HG03159 (cell line): Measurements from ENCODE around the gene NDOR1.
"Not testable (repeated sequence)": the region's sequence is repeated elsewhere in the genome, so short reads cannot be mapped to it uniquely, and the experiment has no call there.

Source experiments
- ATAC-seq: cut with Tn5 transposase; IDR thresholded peaks from one replicate; pipeline ENCODE4 v1.9.1; 2021; ENCODE audit warnings: mild to moderate bottlenecking, moderate library complexity; ENCODE audit not compliant: unreplicated experiment

Gene NDOR1

GRCh38 chr9:137242269-137243203 lies 37.0 kb downstream of the NDOR1 start:
- no peak for ATAC-seq

GRCh38 chr9:137243266-137243625 lies 37.7 kb downstream of the NDOR1 start:
- ATAC-seq, result not testable (repeated sequence)

- ATAC-seq, result no peak
These were observed 38.4 kb downstream of the NDOR1 start for GRCh38 chr9:137243626-137244485.

DNA sequence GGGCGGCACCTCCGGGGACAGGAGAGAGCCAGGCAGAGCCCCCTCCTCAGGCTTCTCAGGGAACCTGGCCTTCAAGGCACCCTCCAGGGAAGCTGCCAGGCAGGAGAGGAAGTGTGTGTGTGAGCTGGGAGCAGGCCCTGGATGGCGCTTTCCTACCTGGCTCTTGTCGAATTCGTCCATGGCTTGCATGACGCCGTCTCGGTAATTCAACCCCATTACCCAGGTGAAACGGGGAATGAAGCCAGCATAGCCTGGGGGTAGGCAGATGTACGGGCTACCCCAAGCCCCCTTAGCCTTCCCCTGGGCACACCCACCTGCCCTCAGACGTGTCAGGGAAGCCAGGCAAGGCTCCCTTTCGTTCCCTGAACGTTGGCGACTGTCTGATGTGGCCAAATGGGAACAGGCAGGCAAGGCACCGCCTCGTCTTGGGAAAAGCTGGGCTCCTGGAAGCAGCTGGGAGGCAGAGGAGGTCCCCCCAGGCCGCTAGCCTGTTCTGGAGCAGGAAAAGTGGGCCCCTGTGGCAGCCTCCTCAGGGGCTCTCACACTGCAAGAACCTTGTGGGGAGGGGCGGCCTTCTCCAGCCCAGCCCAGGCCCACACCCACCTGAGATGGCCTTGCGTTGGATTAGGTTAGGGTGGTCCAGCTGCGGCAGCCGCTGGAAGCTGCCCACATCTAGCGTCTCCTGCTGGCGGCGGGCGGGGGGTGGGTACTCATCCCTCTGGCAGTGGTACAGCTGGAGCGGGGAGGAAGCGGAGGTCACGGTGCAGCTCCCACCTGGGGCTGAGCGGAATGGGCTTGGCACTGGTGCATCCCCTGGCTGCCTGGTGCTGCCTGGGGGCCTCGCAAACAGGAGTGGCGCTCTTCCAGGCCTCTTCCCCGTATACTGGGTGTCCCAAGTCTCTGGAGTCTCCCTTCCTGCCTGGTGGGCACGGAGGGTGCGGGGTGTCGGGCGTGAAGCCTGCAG lies 39.3 kb downstream of the NDOR1 start:
- ATAC-seq, result no peak

DNA sequence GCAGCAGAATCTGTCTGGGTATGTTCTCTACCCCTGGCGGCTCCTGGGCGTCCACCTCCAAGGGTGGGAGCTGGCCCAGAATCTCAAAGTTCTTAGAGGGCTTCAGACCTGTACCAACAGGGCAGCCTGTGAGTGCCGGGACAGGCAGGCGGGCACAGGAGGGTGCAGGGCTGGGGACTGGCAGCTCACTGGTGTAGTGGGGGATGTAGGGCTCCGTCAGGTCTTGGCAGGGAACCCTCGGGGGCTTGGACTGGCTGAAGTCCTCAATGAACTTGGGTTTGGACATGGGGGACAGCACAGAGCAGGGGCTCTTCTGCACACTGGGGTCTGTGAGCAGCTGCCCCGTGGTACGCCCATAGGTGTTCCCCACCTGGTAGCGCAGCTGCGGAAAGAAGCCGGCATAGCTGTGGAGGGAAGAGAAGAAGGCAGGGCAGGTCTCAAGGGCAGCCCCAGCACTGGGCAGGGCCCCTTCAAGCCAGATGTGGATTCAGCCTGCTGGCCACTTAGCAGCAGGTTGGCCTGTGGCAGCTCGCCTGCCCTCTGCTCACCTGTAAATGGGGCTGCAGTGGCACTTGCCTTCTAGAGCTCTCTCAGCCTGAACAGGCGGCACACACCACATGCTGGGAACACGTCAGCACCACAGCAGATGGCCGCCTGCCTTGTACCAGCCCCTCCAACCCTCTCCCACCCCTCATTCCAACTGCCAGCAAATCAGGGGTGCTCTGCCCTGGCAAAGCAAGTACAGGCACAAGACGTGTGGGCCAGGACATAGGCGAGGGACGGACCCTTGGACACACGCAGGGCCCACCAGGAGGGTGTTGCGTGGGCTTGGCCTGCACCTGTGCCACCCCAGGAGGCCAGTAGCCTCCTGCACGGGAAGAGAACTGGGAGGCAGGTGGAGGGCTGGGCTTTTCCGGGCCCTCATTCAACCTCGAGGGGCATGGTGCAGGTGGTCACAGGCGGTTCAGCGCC lies 40.2 kb downstream of the NDOR1 start:
- no peak for ATAC-seq

DNA sequence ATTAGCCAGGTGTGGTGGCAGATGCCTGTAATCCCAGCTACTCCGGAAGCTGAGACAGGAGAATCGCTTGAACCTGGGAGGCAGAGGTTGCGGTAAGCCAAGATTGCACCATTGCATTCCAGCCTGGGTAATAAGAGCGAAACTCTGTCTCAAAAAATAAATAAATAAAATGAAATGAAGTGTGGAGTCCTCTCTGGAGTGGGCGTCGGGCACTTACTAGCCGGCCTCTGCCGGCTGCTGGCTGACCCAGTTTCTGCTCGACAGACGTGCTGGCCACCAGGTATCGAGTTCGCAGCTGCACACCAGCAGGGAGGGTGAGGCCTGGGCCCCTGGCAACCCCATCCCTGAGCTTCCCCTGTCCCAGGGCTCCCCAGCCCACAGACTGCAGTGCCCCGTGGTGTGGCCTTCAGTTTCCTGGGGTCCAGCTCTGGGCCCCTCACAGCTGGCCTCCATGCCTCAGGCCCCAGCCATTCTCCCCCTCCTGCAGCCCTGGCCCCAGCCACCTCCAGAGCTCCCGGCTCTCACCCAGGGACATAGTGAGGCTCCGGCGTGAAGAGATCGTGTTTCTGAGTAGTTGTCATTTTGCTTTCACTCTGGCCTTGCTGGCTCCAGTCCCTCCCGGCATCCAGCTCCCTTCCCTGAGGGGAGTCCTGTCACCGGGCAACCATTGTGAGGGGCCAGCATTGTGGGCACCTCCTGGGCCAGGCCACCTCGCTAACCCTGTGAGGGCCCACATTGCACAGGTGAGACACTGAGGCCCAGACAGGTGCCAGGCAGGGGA lies 41.8 kb downstream of the NDOR1 start:
- no peak for ATAC-seq

GRCh38 chr9:137247916-137248175 lies 42.3 kb downstream of the NDOR1 start:
- no peak for ATAC-seq

DNA sequence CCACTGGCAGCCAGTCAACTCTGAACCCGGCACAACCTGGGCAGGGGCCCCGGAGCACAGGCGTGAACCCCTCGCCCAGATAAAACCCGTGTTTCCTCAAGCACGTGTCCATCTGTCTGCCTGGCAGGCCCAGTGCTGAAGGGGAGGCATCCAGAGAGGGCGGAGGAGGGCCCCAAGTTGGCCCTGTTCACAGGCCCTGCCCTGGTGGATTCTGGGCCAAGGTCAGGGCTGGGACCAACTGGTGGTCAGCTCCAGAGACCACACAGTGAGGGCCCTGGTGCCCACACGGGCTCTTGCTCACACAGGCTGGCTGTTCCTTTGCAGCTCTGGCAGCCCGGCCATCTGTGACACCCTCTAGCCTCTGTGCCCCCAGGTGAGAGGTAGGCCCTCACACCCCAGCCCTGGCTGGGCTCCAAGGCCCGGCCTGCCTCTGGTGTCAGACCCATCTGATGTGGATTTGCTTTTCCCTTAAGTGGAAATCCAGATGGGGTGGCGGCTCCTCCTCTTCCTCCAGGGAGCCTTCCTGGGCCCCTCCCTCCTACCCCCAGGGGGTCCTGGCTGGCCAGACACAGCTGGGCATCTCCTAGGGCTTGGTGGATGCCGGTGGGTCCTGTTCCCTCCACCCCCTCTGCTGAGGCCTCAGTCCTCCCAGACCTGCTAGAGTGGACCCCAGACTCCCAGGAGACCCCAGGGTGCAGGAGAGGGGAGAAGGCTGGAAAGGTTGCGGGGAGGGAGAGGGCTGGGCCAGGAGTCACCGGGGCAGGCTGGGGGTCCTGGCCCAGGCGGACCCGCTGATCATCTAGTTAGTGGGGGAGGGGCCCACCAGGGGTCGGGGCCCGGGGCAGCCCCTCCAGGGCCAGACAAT lies 45.1 kb downstream of the NDOR1 start:
- ATAC-seq, result no peak

DNA sequence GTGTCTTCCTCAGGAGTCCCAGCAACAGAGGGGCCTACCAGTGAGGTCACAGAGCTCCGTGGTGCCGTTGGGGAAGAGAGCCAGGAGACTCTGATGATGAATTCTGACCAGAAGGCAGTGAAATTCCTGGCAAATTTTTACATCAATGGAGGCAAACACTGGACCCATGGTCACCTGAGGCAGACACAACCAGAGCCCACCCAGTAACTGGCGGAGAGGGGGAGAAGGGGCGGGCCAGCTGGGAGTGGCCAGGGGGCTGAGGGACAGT lies 45.6 kb downstream of the NDOR1 start, which contains the start of gene STPG3:
TSS of gene STPG3 (plus strand) at position 93 of the 268 bp plus-strand sequence. CDS start at position 94, 1 bp downstream.
- no peak for ATAC-seq

GRCh38 chr9:137251490-137252268 lies 46.2 kb downstream of the NDOR1 start:
- no peak for ATAC-seq

DNA sequence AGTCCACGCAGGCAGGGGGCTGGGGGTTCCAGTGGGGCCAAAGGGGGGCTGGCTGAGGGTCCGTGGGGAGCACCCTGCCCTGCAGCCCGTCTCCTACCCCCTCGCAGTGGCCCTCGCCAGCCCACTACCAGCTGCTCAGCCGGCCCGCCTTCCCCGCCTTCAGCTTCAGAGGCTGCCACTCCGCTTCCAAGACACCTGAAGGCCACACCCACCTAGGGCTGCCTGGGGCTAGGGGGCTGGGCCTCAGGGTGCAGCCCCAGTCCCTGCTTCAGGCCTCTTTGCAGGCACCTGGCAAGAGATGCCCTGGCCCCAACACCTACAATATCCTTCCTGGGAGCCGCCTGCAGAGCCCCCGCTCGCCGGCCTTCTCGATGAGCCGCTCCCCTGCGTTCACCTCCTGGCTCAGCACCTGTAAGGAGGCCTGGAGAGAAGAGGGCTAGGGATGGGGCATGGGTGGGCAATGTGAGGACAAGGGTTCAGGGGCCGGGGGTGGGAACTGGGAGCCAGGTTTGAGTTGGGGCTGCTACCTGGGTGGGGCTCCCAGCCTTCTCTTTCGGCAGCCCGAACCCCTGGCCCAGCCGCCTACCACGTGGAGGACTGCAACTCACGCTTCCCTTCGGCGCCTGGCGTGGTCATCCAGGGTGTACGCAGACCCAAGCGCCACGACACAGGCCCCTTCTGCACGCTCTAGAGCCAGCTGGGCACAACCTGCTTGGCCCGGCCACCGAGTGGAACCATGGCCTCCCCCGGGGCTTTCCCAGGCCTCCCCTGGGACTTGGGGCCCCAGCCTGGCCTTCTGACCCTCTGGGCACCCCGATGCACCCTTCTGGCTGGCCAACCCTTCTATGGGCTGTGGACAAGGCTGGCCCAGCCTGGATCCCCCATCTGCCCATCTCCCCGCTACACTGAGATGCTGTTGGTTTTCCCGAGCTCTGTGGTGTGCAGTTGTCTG lies 47.3 kb downstream of the NDOR1 start:
- no peak for ATAC-seq

GRCh38 chr9:137253717-137254623 lies 48.5 kb downstream of the NDOR1 start:
- ATAC-seq, result no peak

GRCh38 chr9:137254624-137255447 lies 49.3 kb downstream of the NDOR1 start, which contains the start of gene NELFB:
NELFB (plus strand) TSS chr9:137255327.
- ATAC-seq, result peak; percentile 79

DNA sequence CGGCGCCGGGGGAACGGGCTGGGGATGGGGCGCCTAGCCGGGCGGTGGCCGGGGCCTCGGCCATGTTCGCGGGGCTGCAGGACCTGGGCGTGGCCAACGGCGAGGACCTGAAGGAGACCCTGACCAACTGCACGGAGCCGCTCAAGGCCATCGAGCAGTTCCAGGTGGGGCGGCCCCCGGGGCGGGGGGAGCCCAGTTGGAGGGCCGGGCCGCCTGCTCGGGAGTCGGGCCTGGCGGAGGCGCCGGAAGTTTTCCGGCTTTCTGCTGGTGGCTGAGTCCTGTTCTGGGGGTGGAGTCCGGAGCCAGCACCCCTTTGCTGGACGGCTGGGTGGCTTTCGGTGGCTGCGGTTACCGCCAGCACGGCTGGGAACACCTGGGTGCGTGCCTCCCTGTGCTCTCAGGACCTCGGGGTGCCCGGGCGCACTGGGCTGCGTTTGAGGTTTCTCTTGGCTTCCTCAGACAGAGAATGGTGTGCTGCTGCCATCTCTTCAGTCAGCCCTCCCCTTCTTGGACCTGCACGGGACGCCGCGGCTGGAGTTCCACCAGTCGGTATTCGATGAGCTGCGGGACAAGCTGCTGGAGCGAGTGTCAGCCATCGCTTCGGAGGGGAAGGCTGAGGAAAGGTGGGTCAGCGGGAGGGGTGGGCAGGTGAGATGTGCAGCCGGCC lies 50.1 kb downstream of the NDOR1 start:
- ATAC-seq, result peak; percentile 18
